Inferior parietal cortex (tissue), 1 donor: Measurements from ENCODE around the gene CCL13.

Source experiments
- DNase-seq: peaks from one replicate; pipeline ENCODE4 v3.0.0-alpha.2; 2016; ENCODE audit errors: extremely low spot score

Gene CCL13

GRCh38 chr17:34384822-34385605 lies 28.7 kb downstream of the CCL13 start:
- DNase-seq = no peak

- no peak for DNase-seq
Measured at GRCh38 chr17:34386343-34386696, 30.0 kb downstream of the CCL13 start.

- DNase-seq = no peak
Measured at GRCh38 chr17:34386697-34387550, 30.6 kb downstream of the CCL13 start.

- DNase-seq = no peak
Measured at GRCh38 chr17:34387566-34387965, 31.3 kb downstream of the CCL13 start.

GRCh38 chr17:34389126-34389750 lies 33.0 kb downstream of the CCL13 start:
- no peak for DNase-seq

- no peak for DNase-seq
Measured at GRCh38 chr17:34390649-34391048, 34.4 kb downstream of the CCL13 start.

GRCh38 chr17:34391241-34391640 lies 35.0 kb downstream of the CCL13 start:
- no peak for DNase-seq

GRCh38 chr17:34393401-34393800 lies 37.1 kb downstream of the CCL13 start:
- DNase-seq = no peak

- DNase-seq = no peak
Measured at GRCh38 chr17:34397265-34397664, 41.0 kb downstream of the CCL13 start.

- DNase-seq = no peak
Measured at GRCh38 chr17:34398990-34399389, 42.7 kb downstream of the CCL13 start.

- DNase-seq = no peak
Measured at GRCh38 chr17:34399725-34400124, 43.4 kb downstream of the CCL13 start.

GRCh38 chr17:34400301-34400931 lies 44.1 kb downstream of the CCL13 start:
- DNase-seq = no peak

- no peak for DNase-seq
Measured at GRCh38 chr17:34401165-34401564, 44.9 kb downstream of the CCL13 start.

- DNase-seq = no peak
Measured at GRCh38 chr17:34403006-34403405, 46.7 kb downstream of the CCL13 start.

- no peak for DNase-seq
Measured at GRCh38 chr17:34406226-34406625, 49.9 kb downstream of the CCL13 start.
